Measurements from ENCODE around the gene ANKRD11. TPM values are rescaled to one million over a fixed set of nuclear protein-coding genes. Genes with fewer than 3 reads are reported as not detected.
A peak's percentile ranks its signal among the peaks of the same experiment; 100 is the strongest.

ANKRD11 gene
- total RNA-seq, 2 experiments from 2014 or later: 184 to 235 TPM

DNA sequence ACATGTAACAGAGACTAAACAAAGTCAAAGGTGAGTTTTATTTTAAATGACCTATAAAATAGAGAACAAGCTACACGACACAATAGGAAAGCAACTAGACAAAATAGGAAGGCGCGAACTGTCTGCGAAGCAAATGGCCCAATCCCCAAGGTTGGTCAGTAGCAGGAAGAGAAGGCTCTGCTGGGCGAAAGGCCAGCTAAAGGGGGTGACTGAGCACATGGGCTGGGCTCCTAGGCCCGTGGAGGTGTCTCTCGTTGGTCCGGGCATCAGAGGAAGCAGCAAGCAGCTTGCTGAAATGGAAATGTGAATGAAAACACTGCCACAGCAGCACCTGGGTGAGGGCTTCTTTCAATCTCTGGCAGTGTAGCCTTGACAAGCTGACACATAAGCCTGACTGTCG, 143.5 kb downstream of the ANKRD11 start:
- no peak overlapping the region for H3K4me3 Mint-ChIP-seq
- peak overlapping the region; percentile 6 for H3K27ac Mint-ChIP-seq
- ATAC-seq: no peak
- H3K36me3 Mint-ChIP-seq: peaks cover 9% of the 10 kb centered on the region
- no peak for DNase-seq
- no peaks in the 10 kb centered on the region for H3K27me3 Mint-ChIP-seq
- CTCF ChIA-PET: interaction anchor here (1.2 kb wide), 1 partner anchor 12 kb away, joined by 3 read pairs; no protein-coding TSS in a partner anchor
- H3K4me1 Mint-ChIP-seq: peaks cover 71% of the 10 kb centered on the region
- H3K9me3 Mint-ChIP-seq (ENCODE audit: low read depth): no peaks in the 10 kb centered on the region

DNA sequence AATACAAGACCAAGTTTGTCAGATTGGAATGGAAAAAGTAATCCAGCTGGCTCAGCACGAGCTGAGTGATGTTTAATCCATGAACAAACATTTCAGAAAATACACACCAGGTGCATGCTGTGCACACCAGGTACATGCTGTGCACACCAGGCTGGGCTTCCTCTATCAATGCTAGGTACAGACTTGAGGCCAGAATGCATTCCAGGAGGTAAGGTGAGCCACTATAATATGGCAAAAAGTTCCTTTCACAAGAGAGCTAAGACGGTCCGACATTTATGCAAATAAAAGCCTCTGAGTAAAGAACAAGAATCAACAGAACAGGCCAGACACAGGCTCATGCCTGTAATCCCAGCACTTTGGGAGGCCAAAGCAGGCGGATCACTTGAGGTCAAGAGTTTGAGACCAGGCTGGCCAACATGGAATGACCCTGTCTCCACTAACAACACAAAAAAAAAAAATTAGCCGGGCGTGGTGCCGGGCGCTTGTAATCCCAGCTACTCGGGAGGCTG, 144.7 kb downstream of the ANKRD11 start:
- H3K4me3 Mint-ChIP-seq: no peak overlapping the region
- peaks cover 72% of the 10 kb centered on the region for H3K4me1 Mint-ChIP-seq
- peak overlapping the region; percentile 33 for H3K27ac Mint-ChIP-seq
- no peak for DNase-seq
- ATAC-seq: no peak
- peaks cover 4% of the 10 kb centered on the region for H3K36me3 Mint-ChIP-seq
- H3K9me3 Mint-ChIP-seq (ENCODE audit: low read depth): no peaks in the 10 kb centered on the region
- H3K27me3 Mint-ChIP-seq: no peaks in the 10 kb centered on the region
- CTCF ChIA-PET: interaction anchor here (0.8 kb wide), 1 partner anchor 11 kb away, joined by 3 read pairs; no protein-coding TSS in a partner anchor

DNA sequence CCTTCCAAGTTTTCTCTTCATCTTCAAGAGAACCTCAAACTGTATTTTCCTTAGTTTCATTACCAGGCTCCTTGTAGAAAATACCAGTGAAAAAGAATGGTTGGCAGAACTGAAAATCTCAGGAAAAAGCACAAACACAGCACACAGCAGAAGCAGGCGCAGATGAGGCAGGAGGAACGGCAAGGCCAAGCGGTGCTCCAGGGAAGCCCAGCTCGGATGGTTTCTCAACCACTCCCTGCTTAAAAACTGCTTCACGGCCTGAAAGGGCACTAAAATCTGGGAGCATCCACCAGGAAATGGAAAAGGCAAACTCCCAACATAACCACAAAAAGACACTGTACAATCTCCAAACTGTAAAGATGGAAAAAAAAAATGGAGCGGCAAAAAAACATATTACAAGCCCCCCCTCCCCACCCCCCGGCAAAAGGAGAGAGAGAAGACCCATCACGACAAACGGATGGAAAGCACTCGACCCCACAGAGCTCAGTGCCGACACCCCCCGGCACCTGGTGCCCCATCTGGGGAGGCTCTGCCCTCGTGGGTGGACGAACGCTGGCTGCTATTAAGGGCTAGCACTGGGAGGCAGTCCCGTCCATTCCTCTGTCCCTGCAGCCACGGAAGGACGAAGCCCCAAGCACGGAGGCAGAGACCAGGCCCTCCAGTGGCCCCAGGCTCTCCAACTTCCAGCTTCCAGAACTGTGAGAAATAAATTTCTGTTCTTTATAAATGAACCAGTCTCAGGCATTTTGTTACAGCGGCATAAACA, 145.3 kb downstream of the ANKRD11 start:
- Mint-ChIP-seq H3K4me3 (no peak overlapping the region), H3K4me1 (peaks cover 72% of the 10 kb centered on the region), H3K27ac (peak overlapping the region; percentile 33), H3K9me3 (ENCODE audit: low read depth) (no peaks in the 10 kb centered on the region), H3K27me3 (no peaks in the 10 kb centered on the region), H3K36me3 (peaks cover 4% of the 10 kb centered on the region)
- DNase-seq (no peak), ATAC-seq (no peak)
- CTCF ChIA-PET: interaction anchor here (0.8 kb wide), 1 partner anchor 12 kb away, joined by 3 read pairs; no protein-coding TSS in a partner anchor

DNA sequence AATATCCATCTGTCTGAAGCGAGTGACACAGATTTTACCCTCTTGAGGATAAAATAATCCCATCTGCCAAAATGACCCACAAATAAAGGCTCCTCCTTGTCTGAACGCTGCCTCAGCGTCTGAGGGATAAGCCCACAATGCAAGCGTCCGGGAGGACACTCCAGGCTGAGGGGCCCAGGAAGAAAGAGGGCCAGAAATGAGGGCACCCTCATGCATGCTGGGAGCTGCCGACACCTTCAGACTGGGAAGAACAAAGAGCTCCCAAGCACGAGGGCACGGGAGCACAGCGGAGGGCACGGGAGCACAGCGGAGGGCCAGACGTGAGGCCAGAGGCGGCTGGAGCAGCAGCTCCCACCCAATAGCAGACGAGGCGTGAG, 145.9 kb downstream of the ANKRD11 start:
- Mint-ChIP-seq H3K4me1 (peaks cover 70% of the 10 kb centered on the region), H3K9me3 (ENCODE audit: low read depth) (no peaks in the 10 kb centered on the region), H3K27ac (no peak overlapping the region), H3K36me3 (peaks cover 1% of the 10 kb centered on the region), H3K27me3 (no peaks in the 10 kb centered on the region), H3K4me3 (no peak overlapping the region)
- CTCF ChIA-PET: interaction anchor here (1.0 kb wide), 1 partner anchor 13 kb away, joined by 3 read pairs; no protein-coding TSS in a partner anchor
- ATAC-seq (no peak), DNase-seq (no peak)

DNA sequence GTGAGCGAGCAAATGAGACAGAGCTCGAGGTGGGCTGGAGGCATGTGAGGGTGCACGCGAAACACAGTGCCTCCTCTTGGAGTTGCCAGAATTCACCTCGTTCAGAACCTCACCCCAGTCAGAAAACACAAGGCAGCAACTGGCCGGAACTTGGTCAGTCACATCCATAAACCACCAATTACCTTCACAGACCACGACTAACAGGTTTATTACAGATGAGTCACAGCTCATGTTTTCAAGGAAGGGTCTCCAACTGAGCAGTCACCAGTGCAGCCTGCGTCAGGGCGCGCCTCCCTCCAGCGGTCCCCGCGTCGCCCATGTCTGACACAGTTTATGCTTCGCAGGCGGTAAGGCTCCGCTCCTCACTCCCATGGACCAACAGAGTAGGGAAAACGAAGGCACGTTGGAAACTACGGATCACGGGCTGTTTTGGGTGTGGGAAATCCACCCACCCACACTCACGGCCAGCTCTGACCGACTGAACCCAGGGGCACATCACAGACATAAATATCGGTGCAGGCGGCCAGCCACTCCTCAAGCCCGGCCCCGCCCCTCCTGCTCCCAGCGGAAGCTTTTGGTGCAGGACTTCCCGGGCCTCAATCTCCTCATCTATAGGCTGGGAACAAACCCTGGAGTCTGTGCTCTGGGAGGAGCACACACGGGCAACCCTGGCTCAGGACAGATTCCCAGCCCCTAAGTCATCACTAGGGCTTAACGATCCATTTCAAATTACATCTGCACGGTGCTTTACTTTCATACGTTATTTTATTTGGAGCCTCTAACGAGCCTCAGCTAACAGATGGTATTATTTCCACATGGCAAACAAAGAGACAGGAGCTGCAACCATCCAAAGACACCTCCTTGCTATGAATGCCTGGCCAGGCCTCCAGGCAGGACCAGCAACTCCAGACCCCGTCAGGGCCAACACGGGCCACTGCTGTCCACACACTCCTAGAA, 146.6 kb downstream of the ANKRD11 start:
- Mint-ChIP-seq H3K36me3 (peaks cover 1% of the 10 kb centered on the region), H3K27me3 (no peaks in the 10 kb centered on the region), H3K27ac (peak overlapping the region; percentile 45), H3K4me3 (no peak overlapping the region), H3K4me1 (peaks cover 71% of the 10 kb centered on the region), H3K9me3 (ENCODE audit: low read depth) (no peaks in the 10 kb centered on the region)
- DNase-seq (no peak), ATAC-seq (no peak)
- CTCF ChIA-PET: interaction anchor here (1.0 to 1.3 kb wide), 2 partner anchors 12 to 66 kb away, joined by 3 to 4 read pairs; no protein-coding TSS in a partner anchor

DNA sequence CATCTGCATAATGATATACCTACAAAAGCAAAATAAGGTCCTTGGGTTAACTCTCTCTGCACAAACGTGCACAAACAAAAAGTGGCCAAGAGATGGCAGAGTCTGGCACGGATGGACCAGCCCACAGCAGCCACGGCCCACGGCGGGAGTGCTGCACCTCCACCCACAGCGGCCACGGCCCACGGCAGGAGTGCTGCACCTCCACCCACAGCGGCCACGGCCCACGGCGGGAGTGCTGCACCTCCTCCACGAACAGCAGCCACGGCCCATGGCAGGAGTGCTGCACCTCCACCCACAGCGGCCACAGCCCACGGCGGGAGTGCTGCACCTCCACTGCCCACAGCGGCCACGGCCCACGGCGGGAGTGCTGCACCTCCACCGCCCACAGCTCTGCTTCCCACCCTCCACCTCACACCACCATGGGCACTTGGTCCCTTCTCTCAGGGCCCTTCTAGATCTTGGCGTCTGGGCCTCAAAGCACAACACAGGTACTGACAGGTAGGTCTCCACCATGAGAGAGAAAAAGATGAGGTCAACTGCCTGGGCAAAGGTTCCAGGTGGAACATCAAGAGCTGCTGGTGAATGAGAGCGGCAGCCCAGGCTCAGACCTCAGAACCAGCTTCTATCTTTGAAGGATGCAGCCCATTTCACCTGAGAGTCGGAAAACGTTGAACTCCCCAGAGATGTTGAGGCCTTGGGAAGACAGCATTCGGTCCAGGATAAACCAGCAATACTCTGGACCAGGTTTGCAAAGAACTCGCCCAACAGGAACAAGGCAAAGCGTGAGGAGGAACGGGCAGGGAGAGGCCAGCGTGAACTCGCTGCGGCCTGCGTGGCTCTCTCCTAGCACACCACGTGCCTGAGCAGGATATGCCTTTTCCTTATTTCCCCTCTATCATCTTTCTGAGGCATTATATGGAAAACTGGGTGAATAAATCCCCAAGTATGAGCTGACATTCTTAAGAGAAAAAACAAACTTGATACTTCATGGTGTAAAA, 148.4 kb downstream of the ANKRD11 start:
- peak; percentile 64 for DNase-seq
- peak; percentile 58 for ATAC-seq
- H3K9me3 Mint-ChIP-seq (ENCODE audit: low read depth): no peaks in the 10 kb centered on the region
- H3K4me3 Mint-ChIP-seq: no peak overlapping the region
- CTCF ChIA-PET: interaction anchor here (0.8 to 1.3 kb wide), 5 partner anchors 12 to 68 kb away, joined by 3 to 4 read pairs (median 4); no protein-coding TSS in a partner anchor
- H3K27ac Mint-ChIP-seq: peak overlapping the region; percentile 43
- H3K4me1 Mint-ChIP-seq: peaks cover 64% of the 10 kb centered on the region
- H3K27me3 Mint-ChIP-seq: no peaks in the 10 kb centered on the region
- H3K36me3 Mint-ChIP-seq: peaks cover 1% of the 10 kb centered on the region

DNA sequence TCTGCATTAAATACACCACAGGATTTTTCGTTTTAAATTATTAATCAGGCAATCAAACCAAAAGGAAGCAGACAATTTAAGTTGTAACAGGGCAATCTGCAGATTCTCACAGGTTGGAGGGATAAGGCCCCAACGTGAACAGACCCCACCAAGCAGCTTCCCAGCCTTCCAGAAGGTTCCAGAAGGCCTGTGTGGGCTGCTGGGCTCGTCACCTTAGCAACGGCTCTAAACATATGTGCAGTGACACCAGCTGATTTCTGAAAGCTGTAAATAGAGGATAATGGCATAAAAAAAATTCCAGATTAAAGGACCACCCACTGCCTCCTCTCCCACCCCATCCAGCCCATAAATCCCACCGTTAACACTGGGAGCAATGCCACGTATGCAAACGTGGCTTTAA, 149.1 kb downstream of the ANKRD11 start:
- H3K27ac Mint-ChIP-seq: peak overlapping the region; percentile 43
- ATAC-seq (no peak), DNase-seq (no peak)
- no peaks in the 10 kb centered on the region for H3K9me3 Mint-ChIP-seq (ENCODE audit: low read depth)
- H3K4me3 Mint-ChIP-seq: no peak overlapping the region
- peaks cover 61% of the 10 kb centered on the region for H3K4me1 Mint-ChIP-seq
- CTCF ChIA-PET: interaction anchor here (0.8 to 1.3 kb wide), 4 partner anchors 12 to 20 kb away, joined by 3 to 5 read pairs (median 4); no protein-coding TSS in a partner anchor
- peaks cover 1% of the 10 kb centered on the region for H3K36me3 Mint-ChIP-seq
- H3K27me3 Mint-ChIP-seq: no peaks in the 10 kb centered on the region

DNA sequence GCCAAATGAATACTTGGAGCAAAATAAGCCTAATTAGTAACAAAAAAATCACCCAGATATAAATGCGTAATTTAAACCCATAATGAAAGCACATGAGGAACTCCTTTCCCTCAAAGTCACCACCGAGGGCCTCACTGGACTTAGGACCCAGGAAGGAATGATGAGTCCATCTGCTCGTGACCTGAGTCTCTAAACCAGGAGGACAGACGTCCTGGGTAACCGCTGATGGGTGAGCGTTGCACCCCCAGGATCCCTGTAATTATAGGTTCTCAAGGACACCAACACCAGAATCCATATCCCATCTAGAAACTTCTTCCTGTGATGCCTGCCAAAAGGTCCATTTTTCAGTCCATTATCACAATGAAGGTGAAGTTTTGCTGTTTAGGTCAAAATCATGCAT, 151.5 kb downstream of the ANKRD11 start:
- CTCF ChIA-PET: interaction anchor here (1.5 kb wide), 1 partner anchor 31 kb away, joined by 4 read pairs; no protein-coding TSS in a partner anchor
- no peak for DNase-seq
- Mint-ChIP-seq H3K36me3 (peaks cover 1% of the 10 kb centered on the region), H3K27ac (peak overlapping the region; percentile 52), H3K27me3 (no peaks in the 10 kb centered on the region), H3K4me1 (peaks cover 69% of the 10 kb centered on the region), H3K4me3 (no peak overlapping the region), H3K9me3 (ENCODE audit: low read depth) (no peaks in the 10 kb centered on the region)
- no peak for ATAC-seq

DNA sequence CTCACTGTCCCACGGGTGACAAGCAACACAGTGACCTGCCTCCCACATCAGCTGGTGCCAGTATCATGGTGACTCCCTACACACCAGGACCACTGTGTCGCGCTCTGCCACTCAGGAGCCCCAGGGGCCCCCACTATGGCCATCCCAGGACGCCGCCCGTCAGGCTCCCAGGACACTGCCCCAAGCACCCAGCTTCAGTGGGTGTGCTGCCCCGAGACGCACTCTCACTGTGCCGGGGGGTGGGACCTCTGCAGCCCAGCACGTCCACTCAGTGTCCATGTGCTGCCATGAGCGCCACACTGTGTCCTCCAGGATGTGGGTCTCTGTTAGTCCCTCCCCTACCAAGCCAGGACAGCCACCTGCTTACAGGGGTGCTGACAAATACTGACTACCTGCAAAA, 152.4 kb downstream of the ANKRD11 start:
- Mint-ChIP-seq H3K4me1 (peaks cover 69% of the 10 kb centered on the region), H3K4me3 (no peak overlapping the region), H3K27ac (no peak overlapping the region), H3K9me3 (ENCODE audit: low read depth) (no peaks in the 10 kb centered on the region), H3K27me3 (no peaks in the 10 kb centered on the region), H3K36me3 (peaks cover 1% of the 10 kb centered on the region)
- CTCF ChIA-PET: interaction anchor here (1.5 kb wide), 1 partner anchor 32 kb away, joined by 4 read pairs; no protein-coding TSS in a partner anchor
- DNase-seq (no peak), ATAC-seq (no peak)

DNA sequence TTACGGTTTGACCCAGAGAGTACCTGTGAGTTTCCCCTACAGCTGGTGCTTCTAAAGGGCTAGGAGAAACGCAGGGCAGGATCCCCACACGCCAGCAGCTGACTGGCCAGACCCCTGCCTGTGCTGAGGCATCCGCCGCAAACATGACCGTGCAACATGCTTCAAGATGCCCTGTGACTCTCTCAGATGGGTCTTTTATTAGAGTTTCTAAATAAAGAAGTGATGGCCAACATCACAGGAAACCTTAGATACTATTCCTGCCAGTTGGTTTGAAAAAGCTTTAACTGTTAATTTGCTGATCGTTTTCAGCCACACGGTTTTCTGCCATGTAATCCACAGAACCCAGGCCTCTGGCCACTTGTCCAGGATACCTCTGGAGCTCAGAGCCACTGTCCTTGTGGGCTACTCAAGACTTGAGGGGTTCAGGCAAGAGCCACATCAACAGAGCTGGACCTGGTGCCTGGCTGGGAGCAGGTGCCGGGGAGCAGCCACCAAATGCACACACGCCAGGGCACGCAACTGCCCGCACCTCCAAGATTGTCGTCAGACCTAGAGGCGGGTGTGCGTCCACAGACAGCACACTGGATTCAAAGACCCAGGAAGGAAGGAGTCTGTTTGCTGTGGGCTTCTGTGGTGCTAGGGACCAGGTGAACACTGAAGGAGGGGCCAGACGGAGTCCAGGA, 154.4 kb downstream of the ANKRD11 start:
- Mint-ChIP-seq H3K27me3 (no peaks in the 10 kb centered on the region), H3K27ac (peak overlapping the region; percentile 43), H3K36me3 (peaks cover 1% of the 10 kb centered on the region), H3K4me3 (no peak overlapping the region), H3K9me3 (ENCODE audit: low read depth) (no peaks in the 10 kb centered on the region), H3K4me1 (peaks cover 73% of the 10 kb centered on the region)
- CTCF ChIA-PET: interaction anchor here (1.0 to 1.5 kb wide), 3 partner anchors 47 to 172 kb away, joined by 3 to 4 read pairs (median 3); partner anchors contain the start of gene SPG7
- no peak for ATAC-seq
- no peak for DNase-seq

DNA sequence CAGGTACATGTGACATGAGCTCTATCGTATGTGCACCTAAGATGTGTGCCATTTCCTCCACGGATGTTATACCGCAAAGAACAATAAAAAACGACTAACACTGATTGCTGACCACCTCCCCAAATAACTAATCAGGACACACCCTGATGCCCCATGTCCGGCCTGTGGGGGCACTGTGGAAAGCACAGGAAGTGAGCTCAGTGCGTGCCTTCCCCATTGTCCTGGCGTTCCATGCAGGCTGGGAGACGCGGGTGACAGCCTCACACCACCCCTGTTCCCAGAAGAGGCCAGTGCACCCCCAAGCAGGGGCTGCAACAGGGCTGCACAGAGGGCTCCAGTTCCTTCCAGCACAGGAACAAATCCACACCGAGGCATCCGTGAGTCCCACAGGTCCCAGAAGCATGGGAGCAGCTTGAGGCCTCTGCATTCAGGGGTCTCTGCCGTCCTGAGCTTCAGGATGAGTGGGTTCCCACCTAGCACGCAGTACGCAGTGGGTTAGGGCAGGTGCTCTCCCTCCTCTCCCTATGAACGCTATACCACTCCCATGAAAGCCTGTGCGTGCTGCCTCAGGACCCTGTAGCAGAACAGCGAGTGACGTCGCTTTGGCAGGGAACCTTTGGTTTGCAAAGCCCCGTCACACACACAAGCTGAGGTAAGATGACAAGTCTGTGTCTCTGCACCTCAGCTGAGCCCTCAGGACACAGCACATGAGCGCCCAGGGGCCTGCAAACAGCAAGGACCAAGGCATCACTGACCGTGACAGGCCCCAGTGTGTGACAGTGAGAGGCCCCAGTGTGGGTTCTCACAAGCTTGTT, 155.2 kb downstream of the ANKRD11 start:
- peak overlapping the region; percentile 8 for H3K27ac Mint-ChIP-seq
- H3K4me3 Mint-ChIP-seq: no peak overlapping the region
- H3K4me1 Mint-ChIP-seq: peaks cover 71% of the 10 kb centered on the region
- no peak for DNase-seq
- CTCF ChIA-PET: interaction anchor here (0.6 to 1.5 kb wide), 4 partner anchors 48 to 173 kb away, joined by 3 to 4 read pairs (median 3); partner anchors contain the start of gene SPG7
- no peaks in the 10 kb centered on the region for H3K9me3 Mint-ChIP-seq (ENCODE audit: low read depth)
- no peak for ATAC-seq
- peaks cover 1% of the 10 kb centered on the region for H3K36me3 Mint-ChIP-seq
- no peaks in the 10 kb centered on the region for H3K27me3 Mint-ChIP-seq
